Measurements from ENCODE around the gene TMEM204. TPM values are rescaled to one million over a fixed set of nuclear protein-coding genes. Genes with fewer than 3 reads are reported as not detected.

Gene TMEM204
- total RNA-seq, 1 donor from 2014 or later = under 0.01 TPM

- no peak for TF ChIP-seq CTCF (IDR thresholded peaks at IDR 0.05; ENCODE audit: insufficient read depth, low read length, severe bottlenecking)
- Histone ChIP-seq H3K4me3 (ENCODE audit: low read depth, low read length) (no peak overlapping the region), H3K27me3 (ENCODE audit: control insufficient read depth, insufficient read depth, low read length) (no peaks in the 10 kb centered on the region), H3K36me3 (ENCODE audit: control insufficient read depth, insufficient read depth, low read length) (no peaks in the 10 kb centered on the region)
- FAIRE-seq = no peak
- DNase-seq (ENCODE audit: low read depth) = peak; percentile 28
These were observed 3.0 kb upstream of the TMEM204 start for GRCh38 chr16:1530349-1530882.

- no peak for TF ChIP-seq CTCF (IDR thresholded peaks at IDR 0.05; ENCODE audit: insufficient read depth, low read length, severe bottlenecking)
- no peak for FAIRE-seq
- DNase-seq (ENCODE audit: low read depth) = no peak
- H3K36me3 ChIP-seq (ENCODE audit: control insufficient read depth, insufficient read depth, low read length) = no peaks in the 10 kb centered on the region
- no peak overlapping the region for H3K4me3 ChIP-seq (ENCODE audit: low read depth, low read length)
- no peaks in the 10 kb centered on the region for H3K27me3 ChIP-seq (ENCODE audit: control insufficient read depth, insufficient read depth, low read length)
These were observed 2.4 kb upstream of the TMEM204 start for GRCh38 chr16:1530883-1531637.

- no peak for FAIRE-seq
- Histone ChIP-seq H3K27me3 (ENCODE audit: control insufficient read depth, insufficient read depth, low read length) (no peaks in the 10 kb centered on the region), H3K4me3 (ENCODE audit: low read depth, low read length) (no peak overlapping the region), H3K36me3 (ENCODE audit: control insufficient read depth, insufficient read depth, low read length) (no peaks in the 10 kb centered on the region)
- no peak for TF ChIP-seq CTCF (IDR thresholded peaks at IDR 0.05; ENCODE audit: insufficient read depth, low read length, severe bottlenecking)
- no peak for DNase-seq (ENCODE audit: low read depth)
These were observed 1.9 kb upstream of the TMEM204 start for GRCh38 chr16:1531638-1531910.

- DNase-seq (ENCODE audit: low read depth) (no peak), FAIRE-seq (no peak)
- H3K27me3 ChIP-seq (ENCODE audit: control insufficient read depth, insufficient read depth, low read length) = no peaks in the 10 kb centered on the region
- TF ChIP-seq CTCF (IDR thresholded peaks at IDR 0.05; ENCODE audit: insufficient read depth, low read length, severe bottlenecking) = no peak
- H3K36me3 ChIP-seq (ENCODE audit: control insufficient read depth, insufficient read depth, low read length) = no peaks in the 10 kb centered on the region
- no peak overlapping the region for H3K4me3 ChIP-seq (ENCODE audit: low read depth, low read length)
These were observed 1.2 kb upstream of the TMEM204 start for GRCh38 chr16:1532081-1532760.

GRCh38 chr16:1532771-1533170 is 695 bp upstream of the TMEM204 start:
- H3K36me3 ChIP-seq (ENCODE audit: control insufficient read depth, insufficient read depth, low read length) = no peaks in the 10 kb centered on the region
- H3K27me3 ChIP-seq (ENCODE audit: control insufficient read depth, insufficient read depth, low read length) = no peaks in the 10 kb centered on the region
- no peak overlapping the region for H3K4me3 ChIP-seq (ENCODE audit: low read depth, low read length)
- FAIRE-seq (no peak), DNase-seq (ENCODE audit: low read depth) (no peak)
- no peak for TF ChIP-seq CTCF (IDR thresholded peaks at IDR 0.05; ENCODE audit: insufficient read depth, low read length, severe bottlenecking)
